Stimulated activated CD4-positive, alpha-beta T cell treated with anti-CD3 and anti-CD28 coated beads, Interleukin-4, amount 100 ng/mL, for 1 hour (primary cell): Measurements from ENCODE around the gene TERB1.

Source experiments
- DNase-seq: peaks from one replicate; pipeline ENCODE4 v3.0.0-alpha.2; 2020

The TERB1 gene

GRCh38 chr16:66741950-66742808 is 59.2 kb downstream of the TERB1 start:
- no peak for DNase-seq

- no peak for DNase-seq
These were observed 60.0 kb downstream of the TERB1 start for GRCh38 chr16:66741169-66741900.

GRCh38 chr16:66740533-66740932 is 60.9 kb downstream of the TERB1 start:
- DNase-seq, result no peak

GRCh38 chr16:66740010-66740409 is 61.4 kb downstream of the TERB1 start:
- peak; percentile 9 for DNase-seq

- no peak for DNase-seq
These were observed 65.5 kb downstream of the TERB1 start for GRCh38 chr16:66735891-66736290.

GRCh38 chr16:66731101-66731500 is 70.3 kb downstream of the TERB1 start:
- DNase-seq, result no peak

GRCh38 chr16:66728804-66729203 is 72.6 kb downstream of the TERB1 start:
- DNase-seq, result no peak

GRCh38 chr16:66728117-66728787 is 73.1 kb downstream of the TERB1 start:
- DNase-seq, result no peak

GRCh38 chr16:66720766-66721165 is 80.6 kb downstream of the TERB1 start:
- no peak for DNase-seq

- DNase-seq, result no peak
These were observed 82.1 kb downstream of the TERB1 start for GRCh38 chr16:66719246-66719645.

- DNase-seq, result no peak
These were observed 83.6 kb downstream of the TERB1 start for GRCh38 chr16:66717776-66718175.

- no peak for DNase-seq
These were observed 84.2 kb downstream of the TERB1 start for GRCh38 chr16:66717112-66717675.

- DNase-seq, result no peak
These were observed 86.6 kb downstream of the TERB1 start for GRCh38 chr16:66714654-66715307.

GRCh38 chr16:66714062-66714461 is 87.3 kb downstream of the TERB1 start:
- no peak for DNase-seq

- DNase-seq, result no peak
These were observed 88.3 kb downstream of the TERB1 start for GRCh38 chr16:66713076-66713475.

GRCh38 chr16:66712512-66712911 is 88.9 kb downstream of the TERB1 start:
- no peak for DNase-seq

- no peak for DNase-seq
These were observed 89.8 kb downstream of the TERB1 start for GRCh38 chr16:66711581-66711980.

- DNase-seq, result no peak
These were observed 94.9 kb downstream of the TERB1 start for GRCh38 chr16:66706506-66706880.

GRCh38 chr16:66705790-66706505 is 95.4 kb downstream of the TERB1 start:
- no peak for DNase-seq
